ENCODE data around the gene DGKD.

GRCh38 chr2:233379441-233379840 lies 25.1 kb downstream of the DGKD start:
- TF ChIP-seq CTCF (IDR thresholded peaks at IDR 0.05) = no peak
- TF ChIP-seq POLR2A (IDR thresholded peaks at IDR 0.05) = no peak
- no peak for TF ChIP-seq POLR2AphosphoS5 (IDR thresholded peaks at IDR 0.05)

Data from prostate gland (tissue), 2 donors.